Thyroid gland (tissue), 4 donors: ENCODE data around the gene EDRF1. TPM values are rescaled to one million over a fixed set of nuclear protein-coding genes. Genes with fewer than 3 reads are reported as not detected.
A peak's percentile ranks its signal among the peaks of the same experiment; 100 is the strongest.

Experiments used
- DNase-seq, 2 donors: peaks; one replicate each; pipeline ENCODE4 v3.0.0-alpha.2; 2019
- H3K27ac ChIP-seq, 3 donors: fragments of 200-600 bp; sonication (generic); 1 replicate in 2 of 3; 2 replicates in 1 of 3; pipeline ENCODE4 v1.5.1; 2016 to 2019; ENCODE audit warnings: mild to moderate bottlenecking in 1 of 3, moderate library complexity in 1 of 3
- H3K27me3 ChIP-seq: fragments of 200-600 bp; sonication (generic); one replicate; pipeline ENCODE4 v1.5.1; 2019
- H3K36me3 ChIP-seq, 2 donors: fragments of 200-600 bp; sonication (generic); one replicate each; pipeline ENCODE4 v1.5.1; 2016 to 2019
- H3K4me1 ChIP-seq, 2 donors: fragments of 200-600 bp; sonication (generic); one replicate each; pipeline ENCODE4 v1.5.1; 2017 to 2019
- H3K4me3 ChIP-seq, 3 donors: fragments of 200-600 bp; sonication (generic); replicated peaks in 1 of 3; 1 replicate in 2 of 3; 2 replicates in 1 of 3; pipeline ENCODE4 v1.5.1; 2016; ENCODE audit warnings: mild to moderate bottlenecking in 1 of 3
- H3K9me3 ChIP-seq: fragments of 200-600 bp; sonication (generic); one replicate; pipeline ENCODE4 v1.5.1; 2017
- CTCF ChIP-seq, 6 experiments: fragments of 200-600 bp in 3 of 6; fragments of 450-650 bp in 3 of 6; sonication (generic) in 3 of 6; IDR thresholded peaks; one replicate each; pipeline ENCODE4 v1.5.1; 2016 to 2019; ENCODE audit warnings: antibody characterized with exemption in 6 of 6, mild to moderate bottlenecking in 2 of 6, inconsistent platforms in 1 of 6, moderate library complexity in 1 of 6
- POLR2A ChIP-seq, 2 donors: fragments of 450-650 bp; IDR thresholded peaks; one replicate each; pipeline ENCODE4 v1.6.1; 2017; ENCODE audit warnings: antibody characterized with exemption in 2 of 2, mild to moderate bottlenecking in 2 of 2, moderate library complexity in 1 of 2
- WGBS, 2 donors: methylation state at CpG; one replicate each; pipeline ENCODE4 v1.1.5; 2017; 5-methylcytosine and 5-hydroxymethylcytosine counted together
- intact Hi-C: fragments of 100-400 bp; cut with DNase I; formaldehyde crosslinking; loops from one replicate; pipeline ENCODE4 v1.15.1; 2023
- total RNA-seq, 4 donors: library from RNA; depleted of rRNA; stranded (reverse); fragments of >200 nt; gene quantifications; one replicate each; pipeline ENCODE4 v1.2.3, GENCODE V29; 2016

The EDRF1 gene
- total RNA-seq, 4 donors from 2014 or later, result 23.2 to 35.5 (median 30.9) TPM

GRCh38 chr10:125738206-125738605, 18.7 kb downstream of the EDRF1 start:
- Histone ChIP-seq H3K9me3 (no peaks in the 10 kb centered on the region), H3K36me3 (peaks cover 60 to 86% of the 10 kb centered on the region in 2 donors), H3K4me3 (no peak overlapping the region), H3K4me1 (no peaks in the 10 kb centered on the region), H3K27ac (no peak overlapping the region), H3K27me3 (no peaks in the 10 kb centered on the region)
- intact Hi-C loops, result no loop called here
- DNase-seq, result no peak
- TF ChIP-seq CTCF (IDR thresholded peaks at IDR 0.05) (no peak), POLR2A (IDR thresholded peaks at IDR 0.05) (no peak)
- 92 to 98% methylated on average over 5 of the region's 5 CpGs for WGBS, 2 donors

- Histone ChIP-seq H3K9me3 (no peaks in the 10 kb centered on the region), H3K27me3 (no peaks in the 10 kb centered on the region), H3K27ac (no peak overlapping the region), H3K36me3 (peaks cover 54 to 87% of the 10 kb centered on the region in 2 donors), H3K4me1 (no peaks in the 10 kb centered on the region), H3K4me3 (no peak overlapping the region)
- no peak for DNase-seq
- no peak for TF ChIP-seq CTCF (IDR thresholded peaks at IDR 0.05)
- no peak for TF ChIP-seq POLR2A (IDR thresholded peaks at IDR 0.05)
- intact Hi-C loops, result no loop called here
- 95 to 96% methylated on average over 7 of the region's 7 CpGs for WGBS, 2 donors
Observed at GRCh38 chr10:125739994-125740679, 20.6 kb downstream of the EDRF1 start.

- peaks cover 43 to 85% of the 10 kb centered on the region in 2 donors for H3K36me3 ChIP-seq
- H3K4me3 ChIP-seq, result no peak overlapping the region
- DNase-seq, result no peak
- 48 to 51% methylated on average over 2 of the region's 2 CpGs for WGBS, 2 donors
- H3K9me3 ChIP-seq, result no peaks in the 10 kb centered on the region
- H3K27me3 ChIP-seq, result no peaks in the 10 kb centered on the region
- TF ChIP-seq CTCF (IDR thresholded peaks at IDR 0.05) (peak in 3 of 6 experiments; percentile 7 to 28 (median 11)), POLR2A (IDR thresholded peaks at IDR 0.05) (no peak)
- no peak overlapping the region for H3K27ac ChIP-seq
- no peaks in the 10 kb centered on the region for H3K4me1 ChIP-seq
- intact Hi-C loops, result no loop called here
Observed at GRCh38 chr10:125742465-125742864, 23.0 kb downstream of the EDRF1 start.

- 92 to 94% methylated on average over 2 of the region's 2 CpGs for WGBS, 2 donors
- Histone ChIP-seq H3K4me3 (no peak overlapping the region), H3K9me3 (no peaks in the 10 kb centered on the region), H3K27ac (no peak overlapping the region), H3K4me1 (no peaks in the 10 kb centered on the region), H3K36me3 (peaks cover 31 to 77% of the 10 kb centered on the region in 2 donors), H3K27me3 (no peaks in the 10 kb centered on the region)
- intact Hi-C loops, result no loop called here
- TF ChIP-seq POLR2A (IDR thresholded peaks at IDR 0.05) (no peak), CTCF (IDR thresholded peaks at IDR 0.05) (no peak)
- no peak for DNase-seq
Observed at GRCh38 chr10:125744909-125745308, 25.4 kb downstream of the EDRF1 start.

GRCh38 chr10:125747417-125747816, 27.9 kb downstream of the EDRF1 start:
- TF ChIP-seq CTCF (IDR thresholded peaks at IDR 0.05) (no peak), POLR2A (IDR thresholded peaks at IDR 0.05) (no peak)
- WGBS, 2 donors, result 94 to 96% methylated on average over 5 of the region's 5 CpGs
- H3K4me3 ChIP-seq, result no peak overlapping the region
- H3K27ac ChIP-seq, result no peak overlapping the region
- H3K4me1 ChIP-seq, result peaks cover 0 to 4% of the 10 kb centered on the region in 2 donors
- no peak for DNase-seq
- H3K27me3 ChIP-seq, result no peaks in the 10 kb centered on the region
- H3K36me3 ChIP-seq, result peaks cover 19 to 62% of the 10 kb centered on the region in 2 donors
- no peaks in the 10 kb centered on the region for H3K9me3 ChIP-seq
- intact Hi-C loops, result no loop called here
